H1 (cell line): ENCODE results near the gene EPHB1. TPM values are rescaled to one million over a fixed set of nuclear protein-coding genes. Genes with fewer than 3 reads are reported as not detected.

Experiments used
- CTCF ChIP-seq, 3 experiments: IDR thresholded peaks; 1 replicate in 2 of 3; 2 replicates in 1 of 3; pipeline versions ENCODE4 v1.5.1 to v1.6.1; 2011; ENCODE audit warnings: low read length in 3 of 3, mild to moderate bottlenecking in 3 of 3, inconsistent platforms in 2 of 3, low read depth in 1 of 3, moderate library complexity in 1 of 3; ENCODE audit not compliant: insufficient read depth in 1 of 3; ENCODE audit errors: control extremely low read depth in 1 of 3
- GABPA ChIP-seq: IDR thresholded peaks from 2 replicates; pipeline ENCODE4 v1.6.1; 2011; ENCODE audit warnings: mild to moderate bottlenecking, low read length, moderate library complexity, borderline replicate concordance; ENCODE audit not compliant: insufficient read depth
- POU5F1 ChIP-seq: IDR thresholded peaks from 2 replicates; pipeline ENCODE4 v1.6.1; 2011; ENCODE audit warnings: low read depth, mild to moderate bottlenecking, low read length, moderate library complexity
- RXRA ChIP-seq: IDR thresholded peaks from 2 replicates; pipeline ENCODE4 v1.6.1; 2011; ENCODE audit warnings: low read depth, mild to moderate bottlenecking, low read length, moderate library complexity; ENCODE audit not compliant: insufficient read depth
- TBP ChIP-seq: IDR thresholded peaks from 2 replicates; pipeline ENCODE4 v1.6.1; 2011; ENCODE audit warnings: low read depth, low read length, improper control_type of control experiment
- polyA plus RNA-seq, 7 experiments: library from polyadenylated mRNA; depleted of rRNA in 3 of 7; stranded (reverse) in 5 of 7; unstranded in 2 of 7; fragments of >200 nt in 5 of 7; fragments of 200-250 nt in 2 of 7; gene quantifications; 1 replicate in 5 of 7; 2 replicates in 1 of 7; 4 replicates in 1 of 7; pipeline versions ENCODE4 v1.2.1 to v1.2.3, GENCODE V29; 2011 to 2013; ENCODE audit warnings: missing spikeins in 2 of 7, mixed read lengths in 2 of 7
- total RNA-seq: library from RNA; stranded (reverse); fragmentation: NEBNext Ultra II Directional; extraction: Animal tissue kit (Norgen Biotek cat#: 25700); gene quantifications from 2 replicates; pipeline ENCODE4 v1.2.1, GENCODE V29; 2021

EPHB1 gene
- total and polyA plus RNA-seq, 2 of the 8 experiments (the other 6 are each of a cell fraction or from before 2014, with no cell fraction given), result 3.5 to 5.9 TPM

GRCh38 chr3:135017003-135017893, 222.2 kb downstream of the EPHB1 start (continued):
- TF ChIP-seq GABPA (no peak), RXRA (no peak), TBP (no peak), CTCF (IDR thresholded peaks at IDR 0.05; ENCODE audit: control extremely low read depth in 1 of 3, insufficient read depth in 1 of 3, low read depth in 1 of 3, low read length in 3 of 3) (no peak), POU5F1 (no peak)
